Body of pancreas (tissue), 4 donors: Measurements from ENCODE around the gene CAMK2D. TPM values are rescaled to one million over a fixed set of nuclear protein-coding genes. Genes with fewer than 3 reads are reported as not detected.
A peak's percentile ranks its signal among the peaks of the same experiment; 100 is the strongest.

Experiments used
- ATAC-seq: fragments of 150-250 bp; one replicate; pipeline ENCODE4 v1.9.1; 2016
- DNase-seq, 4 donors: peaks; one replicate each; pipeline ENCODE4 v3.0.0-alpha.2; 2019
- H3K27ac ChIP-seq, 4 donors: fragments of 200-600 bp; sonication (generic); 1 replicate in 3 of 4; 2 replicates in 1 of 4; pipeline versions ENCODE4 v1.5.1 to v1.6.1; 2016 to 2019; ENCODE audit warnings: mild to moderate bottlenecking in 1 of 4, mixed read lengths in 1 of 4, moderate library complexity in 1 of 4
- H3K27me3 ChIP-seq, 2 donors: fragments of 200-600 bp; sonication (generic); one replicate each; pipeline ENCODE4 v1.6.0; 2016; ENCODE audit warnings: mild to moderate bottlenecking in 1 of 2
- H3K36me3 ChIP-seq, 2 donors: fragments of 200-600 bp; sonication (generic); replicated peaks in 1 of 2; 2 replicates each; pipeline ENCODE4 v1.5.1; 2016; ENCODE audit warnings: low read depth in 2 of 2; ENCODE audit not compliant: insufficient read depth in 1 of 2
- H3K4me1 ChIP-seq: fragments of 200-600 bp; sonication (generic); one replicate; pipeline ENCODE4 v1.6.0; 2016
- H3K4me3 ChIP-seq, 2 donors: fragments of 200-600 bp; sonication (generic); 1 replicate in 1 of 2; 2 replicates in 1 of 2; pipeline ENCODE4 v1.5.1; 2016 to 2019
- H3K9me3 ChIP-seq, 3 donors: fragments of 200-600 bp; sonication (generic); 1 replicate in 2 of 3; 2 replicates in 1 of 3; pipeline ENCODE4 v1.5.1; 2016
- POLR2A ChIP-seq, 3 donors: fragments of 450-650 bp; IDR thresholded peaks; one replicate each; pipeline ENCODE4 v1.6.1; 2016; ENCODE audit warnings: antibody characterized with exemption in 3 of 3, mild to moderate bottlenecking in 2 of 3
- WGBS, 2 donors: methylation state at CpG; one replicate each; pipeline ENCODE4 v1.1.5; 2017; 5-methylcytosine and 5-hydroxymethylcytosine counted together
- intact Hi-C: fragments of 100-400 bp; cut with DNase I; formaldehyde crosslinking; loops from one replicate; pipeline ENCODE4 v1.15.1; 2023
- total RNA-seq, 2 donors: library from RNA; depleted of rRNA; stranded (reverse); fragments of >200 nt; gene quantifications; one replicate each; pipeline ENCODE4 v1.1.0, GENCODE V29; 2016
- TF ChIP-seq, protein P1 (sequence below), 7 experiments: fragments of 450-650 bp in 4 of 7; fragments of 200-600 bp in 3 of 7; sonication (generic) in 3 of 7; IDR thresholded peaks; one replicate each; pipeline ENCODE4 v1.5.1; 2016 to 2019; ENCODE audit warnings: antibody characterized with exemption in 7 of 7

Gene CAMK2D
- total RNA-seq, 2 donors from 2014 or later, result 25.7 to 29.3 TPM

GRCh38 chr4:113666386-113667114 lies 95.0 kb downstream of the CAMK2D start:
- ATAC-seq (peak; percentile 78), DNase-seq (peak in 2 of 4 donors; percentile 29 to 37)
- Histone ChIP-seq H3K36me3 (no peaks in the 10 kb centered on the region), H3K27me3 (no peaks in the 10 kb centered on the region), H3K27ac (peak overlapping the region in 3 of 4 donors; percentile 44 to 71 (median 68)), H3K9me3 (no peaks in the 10 kb centered on the region), H3K4me3 (no peak overlapping the region), H3K4me1 (peaks cover 25% of the 10 kb centered on the region)
- intact Hi-C loops, result no loop called here
- 35 to 52% methylated on average over 8 of the region's 8 CpGs for WGBS, 2 donors
- no peak for TF ChIP-seq POLR2A (IDR thresholded peaks at IDR 0.05)
- TF ChIP-seq, protein P1, sequence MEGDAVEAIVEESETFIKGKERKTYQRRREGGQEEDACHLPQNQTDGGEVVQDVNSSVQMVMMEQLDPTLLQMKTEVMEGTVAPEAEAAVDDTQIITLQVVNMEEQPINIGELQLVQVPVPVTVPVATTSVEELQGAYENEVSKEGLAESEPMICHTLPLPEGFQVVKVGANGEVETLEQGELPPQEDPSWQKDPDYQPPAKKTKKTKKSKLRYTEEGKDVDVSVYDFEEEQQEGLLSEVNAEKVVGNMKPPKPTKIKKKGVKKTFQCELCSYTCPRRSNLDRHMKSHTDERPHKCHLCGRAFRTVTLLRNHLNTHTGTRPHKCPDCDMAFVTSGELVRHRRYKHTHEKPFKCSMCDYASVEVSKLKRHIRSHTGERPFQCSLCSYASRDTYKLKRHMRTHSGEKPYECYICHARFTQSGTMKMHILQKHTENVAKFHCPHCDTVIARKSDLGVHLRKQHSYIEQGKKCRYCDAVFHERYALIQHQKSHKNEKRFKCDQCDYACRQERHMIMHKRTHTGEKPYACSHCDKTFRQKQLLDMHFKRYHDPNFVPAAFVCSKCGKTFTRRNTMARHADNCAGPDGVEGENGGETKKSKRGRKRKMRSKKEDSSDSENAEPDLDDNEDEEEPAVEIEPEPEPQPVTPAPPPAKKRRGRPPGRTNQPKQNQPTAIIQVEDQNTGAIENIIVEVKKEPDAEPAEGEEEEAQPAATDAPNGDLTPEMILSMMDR (IDR thresholded peaks at IDR 0.05), result no peak

GRCh38 chr4:113665036-113665435 lies 96.5 kb downstream of the CAMK2D start:
- 89 to 100% methylated on average over 1 of the region's 1 CpG for WGBS, 2 donors
- no peaks in the 10 kb centered on the region for H3K9me3 ChIP-seq
- DNase-seq (no peak), ATAC-seq (no peak)
- no peaks in the 10 kb centered on the region for H3K27me3 ChIP-seq
- H3K4me1 ChIP-seq, result peaks cover 25% of the 10 kb centered on the region
- no peak for TF ChIP-seq POLR2A (IDR thresholded peaks at IDR 0.05)
- TF ChIP-seq, protein P1 (IDR thresholded peaks at IDR 0.05), result no peak
- intact Hi-C loops, result no loop called here
- no peak overlapping the region for H3K27ac ChIP-seq
- H3K36me3 ChIP-seq, result no peaks in the 10 kb centered on the region
- no peak overlapping the region for H3K4me3 ChIP-seq

DNA sequence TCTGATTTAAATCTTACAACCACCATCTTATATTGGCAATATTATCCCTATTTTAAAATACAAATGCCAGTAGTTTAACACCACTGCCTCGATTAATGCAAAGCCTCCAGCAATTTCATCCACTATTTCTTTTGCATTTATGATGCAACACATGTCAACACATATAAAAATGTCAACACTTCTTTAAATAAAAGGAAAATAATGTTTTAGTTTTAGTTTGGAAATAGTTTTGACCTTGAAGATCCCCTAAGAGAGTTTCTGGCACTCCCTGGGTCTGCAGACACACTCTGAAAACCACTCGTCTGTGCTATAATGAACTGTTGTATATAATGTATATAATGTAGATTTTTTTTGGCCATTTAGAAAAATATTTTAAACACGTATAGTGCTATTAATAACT lies 99.0 kb downstream of the CAMK2D start:
- 73 to 94% methylated on average over 3 of the region's 3 CpGs for WGBS, 2 donors
- H3K36me3 ChIP-seq, result no peaks in the 10 kb centered on the region

DNA sequence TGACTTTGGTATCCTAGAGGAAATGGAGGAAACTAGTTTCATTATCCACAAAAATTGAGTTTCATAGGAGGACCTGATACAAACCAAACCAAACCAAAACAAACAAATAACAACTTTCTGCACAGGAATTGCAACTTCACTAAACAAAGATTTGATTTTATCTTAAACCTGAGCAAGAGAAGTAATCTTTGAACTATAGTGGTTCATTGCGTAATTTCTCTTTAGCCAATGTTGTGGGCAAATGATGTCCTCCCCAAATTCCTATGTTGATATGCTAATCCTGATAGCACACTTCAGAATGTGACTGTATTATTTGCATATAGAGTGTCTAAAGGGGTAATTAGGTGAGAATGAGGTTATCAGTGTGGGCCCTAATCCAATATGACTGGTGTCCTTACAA lies 102.4 kb downstream of the CAMK2D start:
- ATAC-seq, result no peak
- Histone ChIP-seq H3K4me1 (peaks cover 14% of the 10 kb centered on the region), H3K9me3 (no peaks in the 10 kb centered on the region), H3K36me3 (no peaks in the 10 kb centered on the region), H3K27me3 (no peaks in the 10 kb centered on the region), H3K27ac (no peak overlapping the region), H3K4me3 (no peak overlapping the region)
- no peak for TF ChIP-seq POLR2A (IDR thresholded peaks at IDR 0.05)
- TF ChIP-seq, protein P1 (IDR thresholded peaks at IDR 0.05), result no peak
- DNase-seq, result no peak
- intact Hi-C loops, result no loop called here
- 89 to 97% methylated on average over 1 of the region's 1 CpG for WGBS, 2 donors

More for the DNA sequence above, 99.0 kb downstream of the CAMK2D start:
- no peak overlapping the region for H3K27ac ChIP-seq
- TF ChIP-seq POLR2A (IDR thresholded peaks at IDR 0.05), result no peak
- DNase-seq, result no peak
- no peaks in the 10 kb centered on the region for H3K9me3 ChIP-seq
- no peaks in the 10 kb centered on the region for H3K27me3 ChIP-seq
- intact Hi-C loops, result no loop called here
- ATAC-seq, result no peak
- peaks cover 31% of the 10 kb centered on the region for H3K4me1 ChIP-seq
- no peak overlapping the region for H3K4me3 ChIP-seq

DNA sequence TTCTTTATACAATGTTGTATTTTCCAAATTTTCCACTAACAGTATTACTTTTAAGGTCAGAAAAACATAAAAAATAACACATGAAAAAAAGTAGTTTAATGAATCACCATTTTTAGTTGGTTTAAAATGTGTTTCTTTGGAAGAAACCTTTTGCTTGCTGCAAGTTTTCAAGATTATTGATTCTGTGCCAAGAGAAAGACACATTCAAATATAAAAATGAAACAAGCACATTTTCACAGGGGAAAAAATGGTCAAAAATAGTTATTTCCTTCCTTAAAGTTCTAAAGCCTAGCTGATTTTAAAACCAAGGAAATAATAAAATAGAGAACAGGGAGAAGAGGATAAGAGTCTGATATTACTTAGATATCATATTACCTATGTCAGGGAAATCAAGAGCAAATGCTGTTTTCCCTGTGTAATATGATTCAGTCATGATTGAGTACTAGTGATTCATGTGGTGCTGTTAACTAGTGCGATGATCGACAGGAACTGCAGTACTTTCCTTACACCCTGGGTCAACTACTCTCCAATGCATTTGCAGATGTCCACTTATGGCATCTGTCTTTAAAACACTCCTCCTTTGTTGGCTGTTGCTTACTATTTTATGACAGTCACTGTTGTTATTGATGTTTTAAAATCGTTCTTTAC lies 103.8 kb downstream of the CAMK2D start:
- Histone ChIP-seq H3K9me3 (no peaks in the 10 kb centered on the region), H3K27ac (no peak overlapping the region), H3K27me3 (no peaks in the 10 kb centered on the region), H3K36me3 (no peaks in the 10 kb centered on the region), H3K4me3 (no peak overlapping the region), H3K4me1 (peaks cover 14% of the 10 kb centered on the region)
- intact Hi-C loops, result no loop called here
- ATAC-seq, result no peak
- DNase-seq, result no peak
- 34 to 43% methylated on average over 3 of the region's 3 CpGs for WGBS, 2 donors
- no peak for TF ChIP-seq POLR2A (IDR thresholded peaks at IDR 0.05)
- TF ChIP-seq, protein P1 (IDR thresholded peaks at IDR 0.05), result no peak
